ENCODE measurements around the gene FRMD5.

Gene FRMD5

GRCh38 chr15:43975770-43976169 lies 219.3 kb downstream of the FRMD5 start:
- Histone ChIP-seq H3K36me3 (ENCODE audit: control insufficient read depth, insufficient read depth, low read length) (no peaks in the 10 kb centered on the region), H3K27ac (ENCODE audit: low read depth, low read length) (no peak overlapping the region)

GRCh38 chr15:43975326-43975725 lies 219.7 kb downstream of the FRMD5 start:
- Histone ChIP-seq H3K36me3 (ENCODE audit: control insufficient read depth, insufficient read depth, low read length) (no peaks in the 10 kb centered on the region), H3K9ac (ENCODE audit: low read length) (no peak overlapping the region), H3K27me3 (ENCODE audit: control insufficient read depth, insufficient read depth, low read length) (no peaks in the 10 kb centered on the region), H3K4me1 (ENCODE audit: control insufficient read depth, insufficient read depth, low read length) (no peaks in the 10 kb centered on the region), H3K4me3 (ENCODE audit: low read length) (no peak overlapping the region), H3K27ac (ENCODE audit: low read depth, low read length) (no peak overlapping the region)

More at GRCh38 chr15:43975770-43976169, 219.3 kb downstream of the FRMD5 start:
- no peak overlapping the region for H3K4me3 ChIP-seq (ENCODE audit: low read length)
- H3K4me1 ChIP-seq (ENCODE audit: control insufficient read depth, insufficient read depth, low read length) = no peaks in the 10 kb centered on the region
- H3K9ac ChIP-seq (ENCODE audit: low read length) = no peak overlapping the region
- no peaks in the 10 kb centered on the region for H3K27me3 ChIP-seq (ENCODE audit: control insufficient read depth, insufficient read depth, low read length)

GRCh38 chr15:43974852-43975251 lies 220.2 kb downstream of the FRMD5 start:
- H3K4me3 ChIP-seq (ENCODE audit: low read length) = no peak overlapping the region
- H3K36me3 ChIP-seq (ENCODE audit: control insufficient read depth, insufficient read depth, low read length) = no peaks in the 10 kb centered on the region
- no peak overlapping the region for H3K27ac ChIP-seq (ENCODE audit: low read depth, low read length)

GRCh38 chr15:43969802-43970375 lies 225.2 kb downstream of the FRMD5 start:
- Histone ChIP-seq H3K27me3 (ENCODE audit: control insufficient read depth, insufficient read depth, low read length) (no peaks in the 10 kb centered on the region), H3K9ac (ENCODE audit: low read length) (no peak overlapping the region), H3K4me1 (ENCODE audit: control insufficient read depth, insufficient read depth, low read length) (no peaks in the 10 kb centered on the region), H3K4me3 (ENCODE audit: low read length) (no peak overlapping the region), H3K36me3 (ENCODE audit: control insufficient read depth, insufficient read depth, low read length) (no peaks in the 10 kb centered on the region), H3K27ac (ENCODE audit: low read depth, low read length) (no peak overlapping the region)

More at GRCh38 chr15:43974852-43975251, 220.2 kb downstream of the FRMD5 start:
- Histone ChIP-seq H3K4me1 (ENCODE audit: control insufficient read depth, insufficient read depth, low read length) (no peaks in the 10 kb centered on the region), H3K9ac (ENCODE audit: low read length) (no peak overlapping the region), H3K27me3 (ENCODE audit: control insufficient read depth, insufficient read depth, low read length) (no peaks in the 10 kb centered on the region)

DNA sequence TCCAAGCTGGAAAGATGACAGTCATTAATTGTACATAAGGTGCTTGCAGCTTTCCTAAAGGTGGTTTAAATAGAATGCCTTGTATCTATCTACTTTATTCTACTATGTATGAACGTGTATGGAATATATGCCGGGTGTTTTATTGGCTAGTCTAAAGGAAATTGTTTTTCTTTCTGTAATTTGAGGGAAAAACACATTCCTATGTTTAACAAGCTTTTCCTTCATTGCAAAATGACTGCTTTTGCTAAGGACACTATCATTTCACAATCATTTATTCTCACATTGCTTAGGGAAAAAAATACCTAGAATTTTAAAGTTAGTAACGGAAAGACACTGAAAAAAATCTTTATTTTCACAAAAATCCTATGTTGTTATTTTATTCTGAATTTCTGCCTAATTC lies 226.5 kb downstream of the FRMD5 start:
- Histone ChIP-seq H3K9ac (ENCODE audit: low read length) (no peak overlapping the region), H3K27me3 (ENCODE audit: control insufficient read depth, insufficient read depth, low read length) (no peaks in the 10 kb centered on the region), H3K36me3 (ENCODE audit: control insufficient read depth, insufficient read depth, low read length) (no peaks in the 10 kb centered on the region), H3K4me1 (ENCODE audit: control insufficient read depth, insufficient read depth, low read length) (no peaks in the 10 kb centered on the region), H3K4me3 (ENCODE audit: low read length) (no peak overlapping the region), H3K27ac (ENCODE audit: low read depth, low read length) (no peak overlapping the region)

DNA sequence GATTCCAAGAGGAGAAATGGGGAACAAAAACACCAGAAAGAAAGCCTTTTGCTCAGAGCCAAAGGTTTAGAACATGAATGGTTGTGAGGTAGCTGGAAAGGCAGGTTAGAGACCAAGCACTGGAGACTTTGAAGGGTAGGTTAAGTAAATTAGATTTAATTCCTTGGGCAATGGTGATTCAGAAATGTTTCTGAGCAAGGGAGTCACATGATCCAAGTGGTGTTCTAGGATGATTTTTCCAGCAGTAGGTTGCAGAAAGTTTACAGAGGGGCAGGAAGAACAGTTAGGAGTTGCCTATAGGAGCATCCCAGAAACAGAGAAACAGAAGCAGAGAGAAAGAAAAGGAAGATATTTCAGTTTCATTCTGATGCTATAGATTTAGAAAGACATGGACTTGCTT lies 228.4 kb downstream of the FRMD5 start:
- Histone ChIP-seq H3K9ac (ENCODE audit: low read length) (no peak overlapping the region), H3K4me3 (ENCODE audit: low read length) (no peak overlapping the region), H3K36me3 (ENCODE audit: control insufficient read depth, insufficient read depth, low read length) (no peaks in the 10 kb centered on the region), H3K27ac (ENCODE audit: low read depth, low read length) (no peak overlapping the region), H3K4me1 (ENCODE audit: control insufficient read depth, insufficient read depth, low read length) (no peaks in the 10 kb centered on the region), H3K27me3 (ENCODE audit: control insufficient read depth, insufficient read depth, low read length) (no peaks in the 10 kb centered on the region)

DNA sequence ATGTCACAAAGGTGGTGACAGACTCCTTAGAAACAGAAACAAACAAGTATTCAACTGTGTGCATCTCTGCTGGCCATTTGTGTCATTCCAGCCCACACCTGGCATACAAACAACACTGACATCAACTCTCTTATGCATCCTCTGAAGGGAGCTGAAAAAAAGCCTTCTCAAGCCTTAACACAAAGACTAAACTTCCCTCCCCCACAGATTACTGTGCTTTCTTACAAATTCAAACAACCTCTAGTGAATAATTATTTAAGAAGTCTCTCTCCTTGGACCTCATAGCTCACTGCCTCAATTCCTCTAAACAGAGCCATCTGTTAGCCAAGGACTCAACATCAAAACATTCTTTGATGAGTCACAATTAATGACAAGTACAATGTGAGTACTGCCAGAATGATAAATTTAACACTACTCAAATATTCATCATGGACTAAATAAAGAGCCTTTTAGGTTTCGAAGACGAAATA lies 236.2 kb downstream of the FRMD5 start:
- H3K9ac ChIP-seq (ENCODE audit: low read length) = no peak overlapping the region
- H3K27ac ChIP-seq (ENCODE audit: low read depth, low read length) = no peak overlapping the region
- H3K4me3 ChIP-seq (ENCODE audit: low read length) = no peak overlapping the region

GRCh38 chr15:43957724-43958123 lies 237.3 kb downstream of the FRMD5 start:
- no peak overlapping the region for H3K27ac ChIP-seq (ENCODE audit: low read depth, low read length)
- no peaks in the 10 kb centered on the region for H3K36me3 ChIP-seq (ENCODE audit: control insufficient read depth, insufficient read depth, low read length)
- no peak overlapping the region for H3K9ac ChIP-seq (ENCODE audit: low read length)
- no peak overlapping the region for H3K4me3 ChIP-seq (ENCODE audit: low read length)
- no peaks in the 10 kb centered on the region for H3K4me1 ChIP-seq (ENCODE audit: control insufficient read depth, insufficient read depth, low read length)
- no peaks in the 10 kb centered on the region for H3K27me3 ChIP-seq (ENCODE audit: control insufficient read depth, insufficient read depth, low read length)

More for the DNA sequence above, 236.2 kb downstream of the FRMD5 start:
- no peaks in the 10 kb centered on the region for H3K4me1 ChIP-seq (ENCODE audit: control insufficient read depth, insufficient read depth, low read length)
- H3K36me3 ChIP-seq (ENCODE audit: control insufficient read depth, insufficient read depth, low read length) = no peaks in the 10 kb centered on the region
- no peaks in the 10 kb centered on the region for H3K27me3 ChIP-seq (ENCODE audit: control insufficient read depth, insufficient read depth, low read length)

DNA sequence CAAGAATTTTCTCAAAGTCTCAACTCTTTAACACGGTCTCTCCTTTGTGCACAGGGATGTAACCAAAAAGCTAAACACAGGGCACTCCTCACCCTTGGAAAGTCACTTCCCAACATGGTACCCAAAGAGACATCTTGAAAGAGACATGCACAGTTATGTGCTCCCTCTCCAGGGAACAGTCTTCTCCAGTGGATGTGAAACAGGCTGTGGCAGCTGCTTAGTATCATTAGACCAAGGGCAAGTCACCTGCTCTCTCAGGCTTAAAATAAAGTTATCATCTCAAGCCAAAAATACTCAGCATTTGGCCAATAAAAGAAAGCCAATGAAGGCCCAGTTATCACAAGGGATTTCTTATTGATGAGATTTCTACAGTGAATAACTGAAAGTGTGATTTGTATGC lies 239.9 kb downstream of the FRMD5 start:
- no peak overlapping the region for H3K4me3 ChIP-seq (ENCODE audit: low read length)
- no peaks in the 10 kb centered on the region for H3K27me3 ChIP-seq (ENCODE audit: control insufficient read depth, insufficient read depth, low read length)
- H3K36me3 ChIP-seq (ENCODE audit: control insufficient read depth, insufficient read depth, low read length) = no peaks in the 10 kb centered on the region
- H3K27ac ChIP-seq (ENCODE audit: low read depth, low read length) = no peak overlapping the region
- no peaks in the 10 kb centered on the region for H3K4me1 ChIP-seq (ENCODE audit: control insufficient read depth, insufficient read depth, low read length)
- H3K9ac ChIP-seq (ENCODE audit: low read length) = no peak overlapping the region

GRCh38 chr15:43954181-43954621 lies 240.9 kb downstream of the FRMD5 start:
- no peak overlapping the region for H3K4me3 ChIP-seq (ENCODE audit: low read length)
- H3K27ac ChIP-seq (ENCODE audit: low read depth, low read length) = no peak overlapping the region
- no peaks in the 10 kb centered on the region for H3K4me1 ChIP-seq (ENCODE audit: control insufficient read depth, insufficient read depth, low read length)
- no peak overlapping the region for H3K9ac ChIP-seq (ENCODE audit: low read length)
- H3K36me3 ChIP-seq (ENCODE audit: control insufficient read depth, insufficient read depth, low read length) = no peaks in the 10 kb centered on the region
- H3K27me3 ChIP-seq (ENCODE audit: control insufficient read depth, insufficient read depth, low read length) = no peaks in the 10 kb centered on the region

DNA sequence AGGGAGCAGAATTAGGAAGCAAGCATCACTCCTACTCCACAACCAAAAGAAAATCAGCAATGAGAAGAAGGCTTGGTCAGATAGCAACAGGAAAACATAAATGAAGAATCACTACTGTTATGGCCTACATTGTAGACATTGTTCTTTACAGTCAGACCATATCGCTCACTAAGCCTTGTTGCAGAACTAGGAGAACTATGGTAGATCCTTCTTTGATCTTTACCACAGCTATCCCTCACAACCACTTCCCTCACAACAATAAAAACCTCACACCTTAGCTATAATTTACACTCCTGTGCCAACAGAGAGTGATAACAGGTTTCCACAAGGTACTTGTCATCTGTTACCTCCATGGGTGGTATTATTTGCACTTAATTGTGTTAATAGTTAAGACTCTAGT lies 241.7 kb downstream of the FRMD5 start:
- no peak overlapping the region for H3K27ac ChIP-seq (ENCODE audit: low read depth, low read length)
- no peak overlapping the region for H3K4me3 ChIP-seq (ENCODE audit: low read length)
- H3K4me1 ChIP-seq (ENCODE audit: control insufficient read depth, insufficient read depth, low read length) = no peaks in the 10 kb centered on the region
- H3K9ac ChIP-seq (ENCODE audit: low read length) = no peak overlapping the region
- no peaks in the 10 kb centered on the region for H3K36me3 ChIP-seq (ENCODE audit: control insufficient read depth, insufficient read depth, low read length)
- H3K27me3 ChIP-seq (ENCODE audit: control insufficient read depth, insufficient read depth, low read length) = no peaks in the 10 kb centered on the region

DNA sequence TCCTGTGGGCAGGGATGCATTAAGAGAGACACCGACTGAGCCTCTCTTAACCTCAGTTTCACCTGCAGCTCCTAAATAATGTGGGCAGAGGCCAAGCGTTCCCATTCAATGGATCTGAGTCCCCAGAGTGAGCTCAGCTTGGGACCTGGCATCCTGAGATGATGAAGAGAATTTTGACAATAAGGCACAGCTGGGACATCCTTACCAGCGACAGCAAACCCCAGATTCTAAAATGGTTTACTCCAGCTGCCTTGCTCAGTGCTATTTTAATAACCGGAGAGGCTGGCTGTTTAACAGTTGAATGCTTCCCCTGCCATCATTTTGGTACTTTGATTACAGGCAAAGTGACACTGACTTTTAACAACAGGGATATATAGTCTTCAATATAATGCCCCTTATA lies 244.5 kb downstream of the FRMD5 start:
- Histone ChIP-seq H3K27me3 (ENCODE audit: control insufficient read depth, insufficient read depth, low read length) (no peaks in the 10 kb centered on the region), H3K4me3 (ENCODE audit: low read length) (no peak overlapping the region)

DNA sequence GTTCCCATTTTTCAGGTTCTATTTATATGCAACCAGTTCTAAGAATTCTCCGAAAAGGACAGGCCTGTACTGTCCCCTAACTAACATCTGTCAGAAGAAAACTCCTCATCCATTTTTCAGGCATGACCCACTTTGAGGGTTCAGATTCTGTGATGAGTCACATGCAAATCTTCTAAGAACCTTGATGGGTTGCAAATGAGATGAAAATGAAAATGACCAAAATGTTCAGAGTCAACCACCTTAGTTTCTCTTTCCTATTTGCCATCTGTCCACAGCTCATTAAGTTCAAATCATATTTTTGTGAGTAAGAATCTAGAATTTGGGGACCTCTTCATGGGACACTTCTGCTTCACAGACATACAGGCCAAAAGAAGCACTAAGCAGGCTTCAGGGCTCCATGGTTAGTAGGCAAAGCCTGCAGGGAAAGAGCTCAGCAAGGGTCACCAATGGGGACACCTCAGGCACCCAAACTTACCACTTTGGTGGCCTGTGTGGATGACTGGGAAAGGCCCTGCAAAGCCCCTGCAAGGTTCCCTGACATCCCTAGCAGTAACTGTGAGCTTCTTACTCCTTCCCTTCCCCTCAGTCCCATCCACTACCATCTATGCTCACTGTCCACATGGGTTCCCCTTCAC lies 246.3 kb downstream of the FRMD5 start:
- no peak overlapping the region for H3K27ac ChIP-seq (ENCODE audit: low read depth, low read length)
- no peaks in the 10 kb centered on the region for H3K36me3 ChIP-seq (ENCODE audit: control insufficient read depth, insufficient read depth, low read length)
- no peak overlapping the region for H3K4me3 ChIP-seq (ENCODE audit: low read length)
- H3K9ac ChIP-seq (ENCODE audit: low read length) = no peak overlapping the region
- H3K27me3 ChIP-seq (ENCODE audit: control insufficient read depth, insufficient read depth, low read length) = no peaks in the 10 kb centered on the region
- H3K4me1 ChIP-seq (ENCODE audit: control insufficient read depth, insufficient read depth, low read length) = no peaks in the 10 kb centered on the region

More for the DNA sequence above, 244.5 kb downstream of the FRMD5 start:
- no peak overlapping the region for H3K27ac ChIP-seq (ENCODE audit: low read depth, low read length)
- H3K36me3 ChIP-seq (ENCODE audit: control insufficient read depth, insufficient read depth, low read length) = no peaks in the 10 kb centered on the region
- no peak overlapping the region for H3K9ac ChIP-seq (ENCODE audit: low read length)
- no peaks in the 10 kb centered on the region for H3K4me1 ChIP-seq (ENCODE audit: control insufficient read depth, insufficient read depth, low read length)
